ENCODE data around the gene USO1.
"Not testable (repeated sequence)": the region's sequence is repeated elsewhere in the genome, so short reads cannot be mapped to it uniquely, and the experiment has no call there.

The USO1 gene

DNA sequence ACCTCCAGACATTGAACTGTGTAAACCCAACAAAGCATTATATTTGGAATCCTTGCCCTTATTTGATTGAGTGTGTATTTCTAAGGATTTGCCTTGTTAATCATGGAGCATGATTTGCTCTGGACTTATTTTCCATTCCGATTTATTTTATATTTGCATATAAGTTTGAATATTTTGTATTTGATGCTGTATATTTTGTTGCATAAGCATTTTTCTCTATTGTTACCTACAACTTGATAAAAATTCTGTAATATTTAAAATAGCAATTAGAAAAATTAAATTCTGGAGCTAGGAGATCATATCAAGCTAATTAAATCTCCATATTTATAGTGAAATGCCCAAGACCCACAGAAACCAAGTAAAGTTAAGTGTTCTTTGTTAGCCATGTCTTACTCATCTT is 47.2 kb downstream of the USO1 start:
- DNase-seq, result no peak

DNA sequence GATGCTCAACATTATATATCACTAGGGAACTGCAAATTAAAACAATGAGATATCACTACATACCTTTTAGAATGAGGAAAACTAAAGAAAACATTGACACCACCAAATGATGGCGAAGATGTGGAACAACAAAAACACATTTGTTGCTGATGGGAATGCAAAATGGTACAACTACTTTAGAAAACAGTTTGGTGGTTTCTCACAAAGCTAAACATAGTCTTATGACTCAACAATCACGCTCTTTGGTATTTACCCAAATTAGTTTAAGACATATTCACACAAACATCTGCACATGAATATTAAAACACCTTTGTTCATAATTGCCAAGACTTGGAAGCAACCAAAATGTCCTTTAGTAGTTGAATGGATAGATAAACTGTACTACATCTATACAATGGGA is 53.2 kb downstream of the USO1 start:
- no peak for DNase-seq

DNA sequence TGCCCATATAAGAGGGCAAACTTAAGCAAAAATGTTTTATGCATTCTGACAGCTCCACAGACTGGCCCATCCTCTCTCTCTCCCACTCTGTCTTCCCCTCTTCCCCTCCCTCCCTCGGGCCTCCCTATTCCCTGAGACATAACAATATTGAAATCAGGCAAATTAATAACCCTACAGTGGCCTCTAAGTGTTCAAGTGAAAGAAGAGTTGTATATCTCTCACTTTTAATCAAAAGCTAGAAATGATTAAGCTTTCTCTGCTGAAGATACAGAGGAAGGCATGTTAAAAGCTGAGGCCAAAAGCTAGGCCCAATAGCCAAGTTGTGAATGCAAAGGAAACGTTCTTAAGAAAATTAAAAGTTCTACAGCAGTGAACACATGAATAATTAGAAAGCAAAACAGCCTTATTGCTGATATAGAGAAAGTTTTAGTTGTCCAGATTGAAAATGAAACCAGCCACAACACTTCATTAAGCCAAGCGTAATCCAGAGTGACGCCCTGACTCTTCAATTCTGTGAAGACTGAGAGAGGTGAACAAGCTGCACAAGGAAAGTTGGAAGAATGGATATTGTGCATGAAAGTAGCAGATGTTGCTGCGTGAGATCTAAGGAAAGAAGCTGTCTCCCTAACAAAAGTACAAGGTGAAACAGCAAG is 54.9 kb downstream of the USO1 start:
- no peak for DNase-seq

DNA sequence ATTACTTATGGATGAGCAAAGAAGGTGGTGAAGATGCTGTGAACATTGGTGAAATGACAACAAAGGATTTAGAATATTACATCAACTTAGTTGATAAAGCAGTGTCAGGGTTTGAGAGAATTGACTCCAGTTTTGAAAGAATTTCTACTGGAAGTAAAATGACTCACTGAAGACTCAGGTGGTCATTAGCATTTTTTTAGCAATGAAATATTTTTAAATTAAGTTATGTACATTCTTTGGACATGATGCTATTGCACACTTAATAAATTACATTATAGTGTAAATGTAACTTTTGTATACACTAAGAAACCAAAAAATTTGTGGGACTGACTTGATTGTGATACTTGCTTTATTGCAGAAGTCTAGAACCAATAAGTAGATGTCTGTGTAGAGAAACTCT is 56.9 kb downstream of the USO1 start:
- DNase-seq, result no peak

DNA sequence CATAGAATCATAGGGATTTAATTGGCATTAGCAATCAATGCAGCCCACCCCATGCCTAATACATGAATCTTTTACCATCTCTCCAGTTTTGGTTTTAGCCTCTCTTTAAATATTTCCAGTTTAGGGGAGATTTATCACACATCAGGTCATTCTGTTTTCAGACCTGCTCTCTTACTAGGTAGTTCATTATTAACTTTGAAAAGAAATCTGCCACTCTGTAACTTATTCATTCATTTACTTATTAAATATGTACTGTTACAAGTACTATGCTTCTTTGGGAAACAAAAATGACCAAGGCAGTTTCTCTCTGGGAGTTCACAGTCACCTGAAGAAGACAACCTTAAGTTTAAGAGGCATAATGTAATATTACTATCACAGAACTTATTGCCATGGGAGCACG is 62.1 kb downstream of the USO1 start:
- no peak for DNase-seq

DNA sequence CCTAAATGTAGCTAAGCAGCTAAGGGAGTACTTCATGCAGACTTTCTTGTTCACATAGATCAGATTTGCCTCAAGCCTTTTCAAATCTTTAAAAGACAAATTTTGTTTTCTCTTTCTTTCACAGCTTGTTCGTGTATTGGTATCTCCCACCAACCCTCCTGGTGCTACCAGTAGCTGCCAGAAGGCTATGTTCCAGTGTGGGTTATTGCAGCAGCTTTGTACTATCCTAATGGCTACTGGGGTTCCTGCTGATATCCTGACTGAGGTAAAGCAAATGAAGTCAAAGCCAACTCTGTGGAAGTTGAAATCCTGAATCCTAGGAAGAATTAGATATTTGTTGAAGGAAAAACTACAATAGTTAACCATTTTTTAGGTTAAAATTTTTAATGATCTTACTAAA is 62.6 kb downstream of the USO1 start:
- DNase-seq, result no peak

DNA sequence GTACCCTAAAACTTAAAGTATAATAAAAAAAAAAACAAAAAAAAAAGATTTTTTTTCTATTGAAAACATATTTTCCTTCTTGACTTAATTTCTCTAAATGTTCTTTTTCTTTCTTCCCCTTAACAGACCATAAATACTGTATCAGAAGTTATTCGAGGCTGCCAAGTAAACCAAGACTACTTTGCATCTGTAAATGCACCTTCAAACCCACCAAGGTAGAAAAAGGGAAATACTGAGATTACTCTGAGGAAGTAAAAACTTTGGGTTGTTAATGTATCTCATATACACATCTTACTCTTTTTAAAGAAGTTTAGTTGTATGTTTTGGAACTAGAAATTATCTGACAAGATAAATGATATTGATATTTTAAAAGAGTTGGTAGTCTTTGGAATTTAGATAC is 65.6 kb downstream of the USO1 start:
- DNase-seq, result no peak

DNA sequence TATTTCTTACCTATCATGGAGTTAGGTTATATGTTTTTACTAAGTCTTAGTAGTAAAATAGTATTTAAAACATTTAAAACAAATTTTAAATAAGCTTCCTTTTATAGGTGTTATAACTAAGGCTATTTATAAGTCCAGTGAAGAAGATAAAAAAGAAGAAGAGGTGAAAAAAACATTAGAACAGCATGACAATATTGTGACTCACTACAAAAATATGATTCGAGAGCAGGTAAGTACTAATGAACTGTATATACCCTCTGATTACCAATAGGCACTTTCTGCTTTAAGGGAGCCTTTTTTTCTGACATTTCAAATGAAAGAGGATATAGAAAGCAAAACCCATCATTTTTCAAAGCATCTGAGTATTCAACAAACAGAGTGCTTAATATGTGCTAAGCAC is 76.6 kb downstream of the USO1 start:
- no peak for DNase-seq

DNA sequence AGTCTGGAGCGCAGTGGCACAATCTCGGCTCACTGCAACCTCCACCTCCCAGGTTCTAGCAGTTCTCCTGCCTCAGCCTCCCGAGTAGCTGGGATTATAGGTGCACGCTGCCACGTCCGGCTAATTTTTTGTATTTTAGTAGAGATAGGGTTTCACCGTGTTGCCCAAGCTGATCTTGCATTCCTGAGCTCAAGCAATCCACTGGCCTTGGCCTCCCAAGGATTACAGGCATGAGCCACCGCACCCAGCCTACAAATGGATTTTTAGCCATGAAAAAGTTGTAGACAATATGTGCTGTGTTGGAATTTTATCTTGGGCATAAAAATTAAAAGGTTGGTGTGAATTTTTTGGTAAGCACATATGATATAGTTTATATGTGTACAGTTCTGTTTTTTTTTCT is 81.7 kb downstream of the USO1 start:
- not testable (repeated sequence) for DNase-seq

DNA sequence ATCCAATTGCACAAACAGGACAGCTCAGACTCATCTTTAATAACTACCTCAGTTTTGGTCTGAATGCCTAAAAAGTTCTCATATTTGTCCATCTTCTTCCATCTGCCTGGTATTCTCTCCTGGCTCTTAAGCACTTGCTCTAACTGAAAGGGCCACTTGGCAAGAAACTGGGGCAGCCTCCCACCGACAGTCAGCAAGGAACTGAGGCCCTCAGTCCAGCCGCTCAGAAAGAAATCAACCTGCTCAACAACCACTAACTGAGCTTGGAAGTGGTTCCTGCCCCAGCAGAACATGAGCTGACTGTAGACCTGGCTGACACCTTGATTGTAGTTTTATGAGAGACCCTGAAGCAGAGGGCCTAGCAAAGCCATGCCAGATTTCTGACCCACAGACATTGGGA is 93.5 kb downstream of the USO1 start:
- DNase-seq, result no peak

DNA sequence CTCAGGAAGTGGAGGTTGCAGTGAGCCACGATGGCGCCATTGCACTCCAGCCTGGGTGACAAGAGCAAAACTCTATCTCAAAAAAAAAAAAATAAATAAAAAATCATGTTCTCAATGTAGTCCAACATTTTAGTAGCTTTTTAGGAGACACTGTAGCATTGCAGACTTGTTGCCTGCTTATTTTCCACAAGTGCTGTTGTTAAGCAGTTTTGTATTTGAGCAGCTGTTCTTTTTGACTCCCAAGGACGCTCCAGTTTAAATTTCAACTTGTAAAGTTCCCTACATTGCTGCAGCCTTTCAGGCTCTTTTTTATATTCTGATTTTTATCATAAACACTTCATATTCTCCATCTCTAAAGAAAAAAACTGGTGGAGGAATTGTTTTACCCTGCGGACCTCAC is 94.7 kb downstream of the USO1 start:
- DNase-seq, result no peak

DNA sequence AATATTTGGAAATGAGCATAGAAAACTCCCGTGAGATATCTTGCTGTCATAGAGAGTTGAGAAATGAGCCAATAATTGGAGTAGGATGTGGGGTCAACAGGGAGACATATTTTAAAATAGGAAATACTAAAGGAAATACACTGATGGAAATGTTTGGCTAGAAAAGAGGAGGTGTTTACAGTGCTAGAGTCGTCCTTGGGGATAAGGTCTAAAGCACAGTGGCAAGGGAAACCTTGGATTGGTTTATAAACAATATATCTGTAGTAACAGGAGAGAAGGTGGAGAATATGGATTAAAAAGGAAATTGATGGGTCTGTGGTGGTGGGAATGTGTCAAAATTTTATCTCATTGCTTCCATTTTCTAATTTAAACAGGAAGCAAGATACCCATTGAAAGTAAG is 95.8 kb downstream of the USO1 start:
- DNase-seq, result no peak

DNA sequence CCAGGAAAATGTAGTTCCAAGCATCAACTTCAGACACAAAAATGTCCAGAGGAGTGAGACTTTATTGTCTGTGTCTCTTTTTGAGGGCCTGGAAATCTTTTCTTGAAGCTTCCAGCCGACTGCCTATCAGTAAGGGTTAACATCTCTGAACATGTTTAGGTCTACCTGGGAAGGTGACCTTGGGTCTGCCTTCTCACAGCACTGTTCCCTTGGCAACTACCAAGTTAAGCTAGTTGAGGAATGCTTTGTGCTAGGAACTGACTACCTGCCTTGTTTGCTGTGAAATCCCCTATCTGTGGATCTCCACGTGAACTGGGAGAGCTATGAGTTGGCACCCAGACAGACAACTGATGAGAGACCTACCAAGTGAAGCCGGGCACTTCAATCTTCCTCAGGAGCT is 96.3 kb downstream of the USO1 start:
- DNase-seq, result no peak

DNA sequence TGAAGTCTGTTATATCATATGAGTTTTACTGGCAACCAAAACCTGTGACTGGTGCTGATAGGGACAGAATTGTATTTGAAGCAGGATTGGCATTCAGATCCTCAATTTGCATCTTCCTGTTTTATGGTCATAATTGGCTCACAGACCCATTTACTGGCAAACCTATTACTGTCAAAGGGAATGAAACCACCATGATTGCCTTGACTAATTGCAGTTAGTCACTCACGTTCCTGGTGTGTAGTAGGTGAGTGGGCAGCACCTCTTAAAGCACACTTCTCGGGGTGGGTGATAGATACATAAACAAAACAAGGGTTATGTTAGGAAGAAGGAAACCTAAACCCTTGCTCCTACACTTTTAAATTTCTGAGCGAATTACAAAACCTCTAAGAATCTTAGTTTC is 96.8 kb downstream of the USO1 start:
- DNase-seq, result no peak

DNA sequence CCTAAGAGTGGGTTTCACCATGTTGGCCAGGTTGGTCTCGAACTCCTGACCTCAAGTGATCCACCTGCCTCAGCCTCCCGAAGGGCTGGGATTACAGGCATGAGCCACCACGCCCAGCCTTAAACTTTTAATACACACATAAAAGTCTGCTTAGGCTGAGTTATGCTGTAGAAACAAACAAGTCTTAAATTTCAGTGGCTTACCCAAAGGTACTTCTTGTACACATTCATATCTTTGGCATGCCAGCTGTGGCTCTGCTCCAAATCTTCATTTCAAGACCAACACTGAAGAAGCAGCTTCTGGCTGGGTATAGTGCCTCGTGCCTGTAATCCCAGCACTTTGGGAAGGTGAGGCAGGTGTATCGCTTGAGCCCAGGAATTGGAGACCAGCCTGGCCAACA is 97.6 kb downstream of the USO1 start:
- no peak for DNase-seq

DNA sequence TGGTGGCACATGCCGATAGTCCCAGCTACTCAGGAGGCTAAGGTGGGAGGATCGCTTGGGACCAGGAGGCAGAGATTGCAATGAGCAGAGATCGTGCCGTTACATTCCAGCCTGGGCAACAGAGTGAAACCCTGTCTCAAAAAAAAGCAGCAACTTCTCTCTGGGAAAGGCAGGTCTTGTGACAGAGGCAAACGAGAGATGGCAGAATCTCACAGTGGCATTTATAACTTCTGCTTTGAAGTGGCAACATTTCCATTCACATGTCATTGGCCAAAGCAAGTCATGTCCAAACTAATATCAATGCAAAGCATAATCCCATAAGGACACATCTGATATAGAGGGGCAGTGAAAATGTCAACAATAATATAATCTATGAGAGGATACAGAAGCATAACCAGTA is 98.0 kb downstream of the USO1 start:
- DNase-seq, result no peak

DNA sequence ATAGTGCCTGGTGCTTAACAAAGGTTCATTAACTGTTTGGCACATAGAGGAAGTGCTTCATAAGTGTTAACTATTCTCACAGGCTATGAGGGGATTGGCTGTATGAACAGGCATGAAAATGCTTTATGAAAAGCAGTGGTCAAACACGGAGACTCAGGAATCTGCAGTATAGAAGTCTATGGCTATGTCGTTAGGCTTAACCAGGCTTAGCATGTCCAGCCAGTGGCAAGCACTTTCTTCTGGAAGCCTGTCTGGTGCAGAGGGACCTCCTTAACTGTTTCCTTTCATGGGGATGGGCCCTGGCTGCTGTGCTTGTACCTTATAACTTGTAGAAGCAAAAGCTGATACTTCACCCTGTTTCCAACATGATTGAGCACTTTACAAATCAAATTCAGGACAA is 99.4 kb downstream of the USO1 start:
- no peak for DNase-seq

DNA sequence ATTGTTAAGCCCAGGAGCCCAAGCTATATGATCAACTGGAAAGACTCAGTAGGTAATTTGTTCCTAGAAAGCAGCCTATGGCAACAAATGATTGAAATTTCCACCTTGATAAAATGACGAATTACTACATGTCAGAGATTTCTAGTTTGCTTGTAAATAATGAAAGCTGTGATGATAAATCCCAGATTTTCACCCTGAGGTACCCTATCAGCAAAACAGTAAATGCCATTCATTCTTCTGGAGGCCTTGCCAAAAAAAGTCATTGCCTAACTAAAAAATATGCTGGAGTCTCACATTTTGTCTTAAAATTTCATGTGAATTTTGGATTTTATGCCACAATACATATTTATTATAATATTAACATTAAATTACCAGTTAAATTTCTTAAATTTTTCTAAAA is 106.5 kb downstream of the USO1 start:
- no peak for DNase-seq

DNA sequence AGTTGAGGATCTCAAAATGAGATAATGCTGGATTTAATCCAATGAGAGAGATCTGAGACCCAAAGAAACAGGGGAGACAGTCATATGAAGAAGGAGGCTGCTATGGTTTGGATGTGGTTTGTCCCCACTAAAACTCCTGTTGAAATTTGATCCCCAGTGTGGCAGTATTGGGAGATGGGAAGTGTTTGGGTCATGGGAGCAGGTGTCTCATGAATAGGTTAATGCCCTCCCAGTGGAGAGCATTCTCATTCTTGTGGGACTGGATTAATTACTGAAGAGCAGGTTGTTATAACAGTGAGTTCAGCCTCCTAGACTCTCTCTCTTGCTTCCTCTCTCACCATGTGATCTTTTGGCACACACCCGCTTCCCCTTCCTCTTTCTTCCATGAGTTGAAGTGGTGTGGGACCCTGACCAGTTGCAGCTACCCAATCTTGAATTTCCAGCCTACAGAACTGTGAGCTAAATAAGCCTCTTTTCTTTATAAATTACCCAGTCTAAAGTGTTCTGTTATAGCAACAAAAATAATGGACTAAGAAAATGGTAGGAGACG is 107.6 kb downstream of the USO1 start:
- DNase-seq, result no peak

DNA sequence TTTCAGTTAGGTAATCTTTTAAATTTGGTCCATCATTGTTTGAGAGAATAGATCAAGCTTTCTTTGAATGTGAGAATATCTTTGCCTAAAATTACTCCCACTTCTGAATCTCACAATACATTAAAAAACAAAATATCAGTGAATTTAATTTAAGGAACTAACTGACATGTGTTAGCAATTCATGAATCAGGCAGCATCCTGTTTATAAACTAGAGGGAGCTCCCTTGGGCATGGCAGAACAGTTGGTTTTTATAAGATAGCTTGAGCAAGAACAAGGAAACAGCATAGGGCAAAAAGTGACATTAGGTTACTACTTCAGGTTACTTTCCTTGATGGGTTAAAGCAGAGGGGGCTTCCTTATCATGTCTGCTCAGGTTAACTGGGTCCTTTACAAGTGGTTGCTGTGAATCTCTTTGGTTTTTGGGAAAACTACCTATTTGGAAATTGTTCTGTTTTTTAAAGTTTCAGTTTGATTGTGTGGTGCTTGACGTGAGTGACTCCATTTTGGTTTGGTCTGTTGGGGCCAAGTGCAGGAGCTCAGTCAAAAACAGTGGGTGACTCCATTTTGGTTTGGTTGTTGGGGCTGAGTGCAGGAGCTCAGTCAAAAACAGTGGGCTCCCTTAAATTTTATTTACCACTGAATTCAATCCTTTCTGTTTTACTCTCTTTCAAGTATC is 109.9 kb downstream of the USO1 start:
- DNase-seq, result no peak

DNA sequence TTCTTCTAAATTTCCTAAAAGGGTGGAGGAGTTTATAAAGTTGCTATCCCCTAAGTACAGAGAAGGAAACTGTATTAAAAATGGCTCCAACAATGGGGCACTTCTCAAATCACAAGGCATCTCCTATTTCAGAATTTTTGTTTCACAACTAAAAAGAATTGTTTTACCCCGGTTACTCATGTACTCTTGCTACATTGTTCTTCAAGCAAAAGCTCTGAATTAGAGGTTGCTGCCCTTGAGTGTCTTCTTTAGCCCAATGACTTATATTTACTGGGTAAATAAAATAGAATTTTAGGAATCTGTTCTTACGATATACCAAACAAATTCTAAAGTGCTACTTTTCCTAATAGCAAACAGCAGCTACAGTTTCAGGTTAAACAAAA is 110.4 kb downstream of the USO1 start:
- no peak for DNase-seq

DNA sequence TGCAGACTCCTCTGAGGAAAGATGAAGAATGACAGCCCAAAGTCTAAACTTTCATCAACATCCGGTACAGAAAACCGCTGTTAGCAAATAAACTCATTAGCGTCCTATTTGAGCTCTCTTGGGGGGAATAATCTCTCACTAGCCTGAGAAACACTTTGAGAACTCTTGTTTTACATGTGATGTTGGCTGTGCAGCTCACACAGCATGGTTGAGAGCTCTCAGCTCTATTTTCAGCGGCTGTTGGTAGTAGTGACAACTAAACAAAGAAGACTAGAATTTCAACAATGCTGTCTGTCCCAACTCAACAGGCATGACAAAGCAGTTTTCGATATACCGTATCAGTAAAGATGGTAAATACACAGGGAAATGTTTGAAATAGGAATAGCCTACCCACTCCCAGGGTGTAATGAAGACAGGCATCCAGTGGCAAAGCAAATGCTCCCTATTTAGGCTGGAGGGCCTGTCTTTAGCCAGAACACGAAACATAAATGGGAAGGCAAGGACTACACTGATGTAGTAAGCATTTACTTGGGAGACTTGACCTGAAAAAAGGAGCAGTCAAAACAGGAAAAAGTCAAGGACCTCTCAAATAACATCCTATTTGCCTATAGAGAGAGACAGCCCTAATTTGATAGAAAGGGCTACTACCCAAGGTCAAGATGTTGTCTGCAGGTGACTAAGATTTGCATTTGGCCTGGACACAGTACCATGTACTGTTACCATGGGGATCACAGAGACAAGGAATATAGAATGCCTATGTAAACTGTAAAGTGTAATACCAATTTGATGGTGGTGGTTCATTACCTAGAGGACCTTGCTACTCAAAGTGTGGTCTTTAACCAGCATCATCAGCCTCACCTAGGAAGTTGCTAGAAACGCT is 117.5 kb downstream of the USO1 start:
- DNase-seq, result no peak

DNA sequence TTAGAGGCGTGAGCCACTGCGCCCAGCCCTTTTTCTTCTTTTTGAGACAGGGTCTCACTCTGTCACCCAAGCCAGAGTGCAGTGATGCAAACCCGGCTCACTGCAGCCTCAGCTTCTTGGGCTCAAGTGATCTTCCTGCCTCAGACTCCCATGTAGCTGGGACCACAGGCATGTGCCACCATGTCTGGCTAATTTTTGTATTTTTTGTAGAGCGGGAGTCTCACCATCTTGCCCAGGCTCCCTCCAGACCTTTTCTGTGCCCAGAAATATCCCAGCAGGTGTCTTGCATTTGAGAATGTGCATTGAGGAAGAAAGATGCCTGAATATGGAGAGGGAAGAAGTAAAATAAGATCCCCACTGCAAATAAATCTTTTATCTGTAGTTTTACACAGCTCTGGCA is 119.2 kb downstream of the USO1 start:
- DNase-seq, result no peak

DNA sequence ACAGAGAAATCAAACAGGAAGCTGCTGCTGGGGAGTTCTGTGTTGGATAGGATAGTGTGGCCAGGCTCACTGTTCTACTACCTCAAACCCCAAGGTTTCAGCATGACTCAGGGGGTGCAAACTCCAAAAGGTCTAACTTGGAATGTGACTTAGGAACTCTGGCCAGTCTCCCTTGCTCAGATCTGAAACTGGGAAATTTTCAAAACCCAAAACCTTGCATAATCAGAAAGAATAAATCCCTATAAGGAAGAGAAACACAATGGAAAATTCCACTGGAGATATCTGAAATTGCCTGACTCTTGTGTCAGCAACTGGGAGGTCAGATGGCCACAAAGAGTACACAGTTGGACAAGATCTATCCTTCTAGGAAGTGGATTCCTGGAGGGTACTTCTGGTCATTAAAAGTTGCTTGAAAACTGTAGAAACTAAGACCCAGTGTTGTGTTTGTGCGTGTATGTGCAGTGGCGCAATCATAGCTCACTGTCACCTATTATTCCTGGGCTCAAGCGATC is 119.8 kb downstream of the USO1 start:
- no peak for DNase-seq
